GM19023 (cell line): ENCODE results near the gene MEI1.
"Not testable (repeated sequence)": the region's sequence is repeated elsewhere in the genome, so short reads cannot be mapped to it uniquely, and the experiment has no call there.

Experiments used
- ATAC-seq: cut with Tn5 transposase; IDR thresholded peaks from one replicate; pipeline ENCODE4 v1.9.1; 2021; ENCODE audit warnings: mild to moderate bottlenecking, moderate library complexity; ENCODE audit not compliant: unreplicated experiment

MEI1 gene

GRCh38 chr22:41699264-41700107 is at the start of gene MEI1:
TSS of gene MEI1 (plus strand) at chr22:41699503. CDS start at chr22:41699539, 36 bp downstream.
- ATAC-seq = no peak

- ATAC-seq = no peak
These were observed 49.1 kb upstream of the MEI1 start for GRCh38 chr22:41650229-41650628.

- no peak for ATAC-seq
These were observed 48.5 kb upstream of the MEI1 start for GRCh38 chr22:41650821-41651220.

GRCh38 chr22:41654322-41654721 is 45.0 kb upstream of the MEI1 start:
- ATAC-seq = no peak

- ATAC-seq = no peak
These were observed 42.7 kb upstream of the MEI1 start for GRCh38 chr22:41656556-41656955.

- no peak for ATAC-seq
These were observed 41.6 kb upstream of the MEI1 start for GRCh38 chr22:41657709-41658108.

GRCh38 chr22:41658869-41659268 is 40.4 kb upstream of the MEI1 start:
- no peak for ATAC-seq

GRCh38 chr22:41659941-41660340 is 39.4 kb upstream of the MEI1 start:
- ATAC-seq = no peak

DNA sequence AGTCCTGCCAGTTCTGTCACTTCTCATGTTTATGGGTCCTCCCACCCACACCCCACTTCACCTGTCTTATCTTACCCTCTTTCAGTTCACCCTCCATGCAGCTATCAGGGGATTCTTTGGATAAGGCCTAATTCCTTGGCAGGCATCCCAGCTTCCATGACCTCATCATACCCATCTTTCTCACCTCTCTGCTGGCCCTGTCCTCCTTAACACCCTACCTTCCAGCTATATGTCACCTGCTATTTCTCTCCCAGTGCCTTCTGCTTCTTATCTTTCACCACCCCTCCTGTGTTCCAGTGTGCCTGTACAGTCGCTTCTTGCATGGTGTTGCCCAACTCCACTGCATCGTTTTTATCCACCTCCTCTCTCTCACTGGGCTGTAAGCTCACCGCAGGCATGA is 38.9 kb upstream of the MEI1 start:
- no peak for ATAC-seq

DNA sequence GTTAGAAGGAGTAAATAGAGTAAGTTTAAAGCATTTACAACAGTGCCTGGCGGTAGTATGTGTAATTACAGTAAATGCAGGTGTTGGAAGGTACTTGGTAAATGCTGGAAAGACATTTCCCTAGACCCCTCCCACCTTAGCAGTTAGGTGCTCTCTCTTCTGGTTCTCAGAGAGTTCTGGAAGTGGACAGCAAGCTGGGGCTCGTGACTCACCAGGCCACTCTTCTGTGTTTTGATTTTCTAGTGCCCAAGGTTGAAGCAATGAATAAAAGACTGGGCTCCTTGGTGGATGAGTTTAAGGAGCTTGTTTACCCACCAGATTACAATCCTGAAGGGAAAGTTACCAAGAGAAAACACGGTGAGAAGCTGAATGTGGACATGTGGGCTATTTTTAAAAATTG is 38.2 kb upstream of the MEI1 start:
- no peak for ATAC-seq

DNA sequence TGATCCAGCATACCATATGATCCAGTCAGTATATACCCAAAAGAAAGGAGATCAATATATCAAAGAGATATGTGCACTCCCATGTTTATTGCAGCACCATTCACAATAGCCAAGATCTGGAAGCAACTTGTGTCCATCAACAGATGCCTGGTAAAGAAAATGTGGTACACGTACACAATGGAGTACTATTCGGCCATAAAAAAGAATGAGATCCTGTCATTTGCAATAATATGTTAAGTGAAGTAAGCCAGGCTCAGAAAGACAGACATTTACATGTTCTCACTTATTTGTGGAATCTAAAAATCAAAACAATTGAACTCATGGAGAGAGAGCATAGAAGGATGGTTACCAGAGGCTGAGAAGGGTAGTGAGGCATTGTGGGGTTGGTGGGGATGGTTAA is 37.6 kb upstream of the MEI1 start:
- no peak for ATAC-seq

- ATAC-seq = not testable (repeated sequence)
These were observed 35.7 kb upstream of the MEI1 start for GRCh38 chr22:41663594-41663993.

DNA sequence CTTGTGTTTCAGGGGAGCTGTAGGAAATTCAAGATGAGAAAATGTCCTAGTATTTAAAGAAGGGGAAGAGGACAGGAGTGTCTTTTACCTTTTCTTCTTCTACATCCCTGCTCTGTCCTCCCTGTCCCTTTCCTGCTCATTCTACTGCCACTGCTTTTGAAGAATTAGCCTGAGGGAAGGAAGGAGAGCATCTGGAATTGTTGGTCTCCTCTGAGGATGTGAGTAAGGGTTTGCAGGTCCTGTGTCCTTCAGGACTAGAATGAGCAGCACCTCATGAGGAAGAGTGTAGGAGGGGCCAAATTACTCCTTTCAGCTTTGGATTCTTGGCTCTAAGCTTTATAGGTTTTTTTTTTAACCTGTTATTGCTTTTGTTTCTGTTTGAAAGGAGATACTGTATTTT is 34.8 kb upstream of the MEI1 start:
- no peak for ATAC-seq

DNA sequence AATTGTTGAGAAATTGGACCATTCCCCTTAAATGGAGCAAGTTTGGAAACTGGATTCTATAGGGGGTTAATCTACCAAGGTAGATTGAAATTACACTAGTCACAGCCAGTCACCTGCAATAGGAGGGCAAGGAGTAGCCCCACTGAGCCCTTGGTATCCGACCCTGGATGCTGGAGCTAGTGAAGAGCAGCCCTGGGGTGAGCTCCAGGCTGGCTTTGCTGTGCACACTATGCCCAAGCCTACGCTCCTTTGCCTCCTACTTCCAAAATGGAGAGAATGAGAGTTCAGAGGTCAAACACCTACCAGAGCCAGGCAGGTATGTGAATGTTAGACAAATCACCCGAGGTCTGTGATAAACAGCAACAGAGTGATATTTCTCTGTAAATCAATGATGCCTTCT is 34.4 kb upstream of the MEI1 start:
- ATAC-seq = no peak

DNA sequence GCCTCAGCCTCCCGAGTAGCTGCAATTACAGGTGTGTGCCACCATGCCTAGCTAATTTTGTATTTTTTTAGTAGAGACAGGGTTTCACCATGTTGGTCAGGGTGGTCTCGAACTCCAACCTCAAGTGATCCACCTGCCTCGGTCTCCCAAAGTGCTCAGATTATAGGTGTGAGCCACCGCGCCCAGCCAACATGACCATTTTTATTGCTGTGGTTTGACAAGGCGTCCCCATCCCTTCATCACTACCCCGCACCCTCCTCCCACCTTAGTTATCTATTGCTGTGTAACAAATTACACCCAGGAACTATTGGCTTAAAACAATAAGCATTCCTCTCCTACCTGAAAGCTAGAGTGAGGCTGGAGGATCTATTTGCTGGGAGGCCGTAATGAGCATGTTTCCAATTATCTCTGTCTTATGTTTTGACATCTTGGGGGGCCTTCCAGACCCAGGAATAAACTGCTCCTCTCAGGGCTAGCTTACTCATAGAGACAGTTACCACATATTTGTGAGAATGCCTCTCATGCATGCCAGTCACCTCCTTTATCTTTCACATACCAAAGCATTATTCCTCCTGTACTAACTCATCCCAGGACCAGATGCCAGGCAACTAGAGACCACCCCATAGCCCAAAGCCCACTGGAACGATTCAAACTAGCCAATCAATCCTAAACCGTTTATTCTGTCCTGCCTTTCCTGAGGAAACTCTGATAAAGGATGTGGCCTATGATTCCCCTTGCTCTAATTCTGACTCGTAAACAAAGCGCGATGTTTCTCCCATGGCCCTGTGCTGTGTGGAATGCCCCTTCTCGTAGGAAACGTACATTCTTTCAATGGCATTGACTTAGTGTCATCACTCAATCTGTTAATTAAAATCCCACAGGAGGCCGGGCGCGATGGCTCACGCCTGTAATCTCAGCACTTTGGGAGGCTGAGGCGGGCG is 30.1 kb upstream of the MEI1 start:
- no peak for ATAC-seq

- not testable (repeated sequence) for ATAC-seq
These were observed 27.2 kb upstream of the MEI1 start for GRCh38 chr22:41672096-41672495.

- ATAC-seq = no peak
These were observed 26.4 kb upstream of the MEI1 start for GRCh38 chr22:41672780-41673509.

GRCh38 chr22:41674846-41675340 is 24.4 kb upstream of the MEI1 start:
- ATAC-seq = no peak

- ATAC-seq = no peak
These were observed 23.2 kb upstream of the MEI1 start for GRCh38 chr22:41676134-41676533.

DNA sequence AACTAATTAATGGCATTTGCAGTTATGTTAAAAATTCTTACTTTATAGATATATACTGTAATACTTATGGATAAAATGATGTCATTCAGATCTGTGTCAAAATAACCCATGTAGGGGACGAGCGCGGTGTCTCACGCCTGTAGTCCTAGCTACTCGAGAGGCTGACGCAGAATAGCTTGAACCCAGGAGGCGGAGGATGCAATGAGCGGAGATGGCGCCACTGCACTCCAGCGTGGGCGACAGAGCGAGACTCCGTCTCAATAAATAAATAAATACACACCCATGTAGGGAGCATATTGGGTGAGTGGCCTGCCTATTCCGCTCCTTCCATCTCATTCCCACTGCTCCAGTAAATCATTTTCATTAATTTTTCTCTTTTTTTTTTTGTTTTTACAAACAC is 17.7 kb upstream of the MEI1 start:
- no peak for ATAC-seq
